LNCAP (cell line): Measurements from ENCODE around the gene CLPTM1.

Experiments
- CTCF ChIP-seq: fragments of 450-650 bp; IDR thresholded peaks from 2 replicates; pipeline ENCODE4 v1.5.1; 2017; ENCODE audit warnings: mild to moderate bottlenecking

The CLPTM1 gene

GRCh38 chr19:45038931-45039893 is 84.0 kb downstream of the CLPTM1 start, which contains the start of gene CLASRP:
Gene CLASRP, plus strand, starts transcription at chr19:45039045. Its CDS starts 1,168 bp downstream, at chr19:45040213.
- TF ChIP-seq CTCF = no peak

- TF ChIP-seq CTCF = no peak
These were observed 85.0 kb downstream of the CLPTM1 start for GRCh38 chr19:45040059-45040771.

- no peak for TF ChIP-seq CTCF
These were observed 85.9 kb downstream of the CLPTM1 start for GRCh38 chr19:45041125-45041524.
